ENCODE data around the gene SFMBT1.
"Not testable (repeated sequence)": the region's sequence is repeated elsewhere in the genome, so short reads cannot be mapped to it uniquely, and the experiment has no call there.

Gene SFMBT1

GRCh38 chr3:53039376-53039752 lies 6.5 kb downstream of the SFMBT1 start:
- in situ Hi-C loops (cut with HindIII; ENCODE audit: low sequenced_read_pairs): no loop called here

DNA sequence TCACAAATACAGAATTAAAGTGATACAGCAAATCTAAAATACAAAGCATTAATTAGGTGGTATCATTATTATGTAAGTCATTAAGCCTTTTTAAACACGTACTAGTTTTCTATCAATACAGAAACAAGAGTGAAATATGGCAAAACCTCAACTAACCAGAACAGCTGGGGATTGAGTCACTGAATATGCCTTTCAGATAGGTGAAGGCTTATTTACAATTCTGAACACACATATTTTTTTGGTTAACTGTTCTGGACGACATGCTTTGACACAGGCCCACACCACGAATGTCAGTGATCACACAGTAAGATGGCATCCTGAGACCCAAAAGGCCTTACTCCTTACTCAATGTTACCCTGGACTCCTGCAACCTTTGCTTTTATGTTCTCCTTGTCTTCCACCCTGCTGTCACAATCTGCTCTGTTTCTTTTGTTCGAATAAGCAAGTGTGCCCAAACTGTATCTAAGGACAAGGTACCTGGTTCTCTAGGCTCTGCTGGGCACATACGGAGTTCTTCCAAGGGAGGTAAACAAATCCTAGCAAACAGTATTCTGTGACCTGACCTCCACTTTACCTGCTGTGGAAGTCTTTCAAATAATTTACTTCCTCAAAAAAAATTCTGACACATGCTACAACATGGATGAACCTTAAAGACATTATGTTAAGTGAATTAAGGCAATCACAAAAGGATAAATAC lies 7.0 kb downstream of the SFMBT1 start:
- in situ Hi-C loops (cut with HindIII; ENCODE audit: low sequenced_read_pairs): no loop called here

DNA sequence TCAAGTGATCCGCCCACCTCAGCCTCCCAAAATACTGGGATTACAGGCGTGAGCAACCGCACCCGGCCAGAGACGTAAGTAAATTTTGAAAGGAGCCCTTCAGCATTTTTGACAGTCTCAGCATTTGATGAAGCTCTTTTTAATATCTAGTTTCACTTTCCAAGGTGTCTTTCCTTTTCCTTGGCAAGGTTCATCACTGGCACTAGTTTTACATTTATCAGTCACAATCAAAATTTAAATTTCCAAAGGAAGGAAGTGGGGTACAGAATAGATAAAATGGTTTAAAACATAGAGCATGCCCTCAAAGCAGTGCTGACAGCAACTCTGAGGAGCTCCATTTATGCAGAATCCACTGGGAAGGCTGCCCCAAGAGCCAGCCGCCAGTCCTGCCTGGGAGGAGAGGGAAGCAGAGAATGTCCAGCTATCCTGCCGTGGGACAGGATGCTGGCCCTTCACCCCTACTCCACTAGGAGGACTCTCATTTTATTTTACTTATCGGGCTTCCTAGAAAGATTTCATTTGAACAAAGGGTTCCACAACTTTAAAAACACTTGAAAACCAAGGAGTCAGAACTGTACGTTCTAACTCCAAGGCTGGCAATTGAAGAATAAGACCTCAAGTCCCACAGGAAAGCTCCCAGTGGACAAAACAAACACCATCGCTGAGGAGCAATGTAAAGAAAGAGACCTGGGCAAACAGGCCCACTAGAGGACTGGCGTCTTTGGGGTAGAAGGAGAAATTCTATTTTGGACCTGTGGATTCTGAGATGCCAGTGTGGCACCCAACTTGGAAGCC lies 9.9 kb downstream of the SFMBT1 start:
- in situ Hi-C loops (cut with HindIII; ENCODE audit: low sequenced_read_pairs): no loop called here

- in situ Hi-C loops (cut with HindIII; ENCODE audit: low sequenced_read_pairs): not testable (repeated sequence)
These were observed 10.9 kb downstream of the SFMBT1 start for GRCh38 chr3:53035018-53035417.

DNA sequence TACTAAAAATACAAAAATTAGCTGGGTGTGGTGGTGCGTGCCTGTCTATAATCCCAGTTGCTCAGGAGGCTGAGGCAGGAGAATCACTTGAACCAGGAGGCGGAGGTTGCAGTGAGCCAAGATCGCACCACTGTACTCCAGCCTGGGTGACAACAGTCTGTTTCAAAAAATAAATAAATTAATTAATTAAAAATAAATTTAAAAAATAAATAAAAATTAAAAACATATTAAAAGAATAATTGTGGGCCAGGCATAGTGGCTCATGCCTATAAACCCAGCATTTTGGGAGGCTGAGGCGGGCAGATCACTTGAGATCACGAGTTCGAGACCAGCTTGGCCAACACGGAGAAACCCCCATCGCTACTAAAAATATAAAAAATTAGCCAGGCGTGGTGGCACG lies 11.5 kb downstream of the SFMBT1 start:
- in situ Hi-C loops (cut with HindIII; ENCODE audit: low sequenced_read_pairs): not testable (repeated sequence)

DNA sequence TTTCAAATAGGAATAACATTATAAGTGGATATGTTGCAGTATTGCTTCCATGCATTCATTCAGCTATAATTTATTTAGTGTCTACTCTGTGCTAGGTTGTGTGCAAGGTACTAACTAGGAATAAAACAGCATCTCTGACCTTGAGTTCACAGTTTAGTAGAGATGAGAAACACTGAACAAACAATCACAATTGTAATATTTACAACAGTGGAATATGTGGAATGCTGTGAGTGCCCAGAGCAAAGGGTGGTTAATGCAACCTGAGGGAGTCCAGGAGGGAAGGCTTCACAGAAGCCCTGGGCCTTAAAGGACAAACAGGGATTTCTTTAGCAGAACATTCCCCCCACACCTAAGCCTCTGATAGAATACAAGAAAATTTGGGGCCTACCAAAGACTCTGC lies 13.3 kb downstream of the SFMBT1 start:
- in situ Hi-C loops (cut with HindIII; ENCODE audit: low sequenced_read_pairs): no loop called here

- in situ Hi-C loops (cut with HindIII; ENCODE audit: low sequenced_read_pairs): no loop called here
These were observed 15.0 kb downstream of the SFMBT1 start for GRCh38 chr3:53030619-53031449.

DNA sequence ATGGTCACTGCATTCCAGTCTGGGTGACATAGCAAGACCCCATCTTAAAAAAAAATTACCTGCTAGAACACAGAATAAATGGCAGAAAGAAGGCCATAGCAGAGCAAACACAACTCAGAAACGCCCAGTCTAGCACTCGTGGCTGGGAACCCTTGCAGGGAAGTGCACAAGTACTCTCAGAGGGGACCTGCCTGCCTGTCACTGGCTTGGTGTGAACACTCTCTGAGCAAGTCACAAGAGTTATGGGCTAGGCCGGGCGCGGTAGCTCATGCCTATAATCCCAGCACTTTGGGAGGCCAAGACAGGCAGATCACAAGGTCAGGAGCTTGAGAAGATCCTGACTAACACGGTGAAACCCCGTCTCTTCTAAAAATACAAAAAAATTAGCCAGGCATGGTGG lies 17.2 kb downstream of the SFMBT1 start:
- in situ Hi-C loops (cut with HindIII; ENCODE audit: low sequenced_read_pairs): no loop called here

DNA sequence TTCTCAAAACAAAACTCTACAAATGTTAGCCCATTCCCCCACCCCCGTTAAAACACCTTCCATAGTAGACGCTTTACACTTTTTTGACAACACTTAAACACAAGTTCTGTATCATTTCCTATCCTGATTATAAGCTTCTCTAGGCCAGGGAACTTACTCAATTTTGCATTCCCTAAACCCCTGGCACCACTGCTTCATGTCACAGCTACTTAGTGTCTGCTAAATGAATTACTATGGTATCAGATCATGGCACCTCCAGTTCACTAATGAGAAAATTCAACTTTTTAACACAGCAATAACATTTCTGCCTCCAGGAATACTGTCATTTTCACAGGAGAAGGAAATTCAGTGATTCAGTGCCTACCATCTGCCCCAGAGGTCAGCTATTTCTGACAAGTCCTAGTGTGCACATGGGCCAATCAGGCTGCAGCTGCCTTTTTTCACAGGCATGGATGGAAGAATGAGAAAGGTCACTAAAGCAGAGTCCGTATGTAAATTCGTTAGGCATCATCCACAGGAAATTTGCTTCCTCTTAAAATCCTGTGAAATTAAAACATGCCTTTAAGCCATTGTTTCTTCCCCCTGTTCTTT lies 18.5 kb downstream of the SFMBT1 start:
- in situ Hi-C loops (cut with HindIII; ENCODE audit: low sequenced_read_pairs): no loop called here

- in situ Hi-C loops (cut with HindIII; ENCODE audit: low sequenced_read_pairs): no loop called here
These were observed 19.3 kb downstream of the SFMBT1 start for GRCh38 chr3:53026382-53027162.

DNA sequence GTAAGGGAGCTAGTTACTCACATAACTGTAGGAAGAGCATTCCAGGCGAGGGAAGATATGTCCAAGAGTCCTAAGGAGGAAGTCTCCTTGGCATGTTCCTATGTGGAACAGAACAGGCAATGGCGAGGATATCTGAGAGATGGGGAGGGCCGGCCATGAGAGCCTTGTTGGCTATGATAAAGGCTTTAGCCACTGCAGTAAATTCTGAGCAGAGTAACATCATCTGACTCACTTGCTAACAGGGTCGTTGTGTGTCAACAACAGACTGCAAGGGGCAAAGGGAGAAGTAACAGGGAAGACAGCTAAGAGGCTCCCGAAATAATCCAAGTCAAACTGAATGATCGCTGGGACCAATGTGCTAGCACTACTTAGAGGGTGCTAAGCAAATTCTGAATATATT lies 21.6 kb downstream of the SFMBT1 start:
- in situ Hi-C loops (cut with HindIII; ENCODE audit: low sequenced_read_pairs): no loop called here

DNA sequence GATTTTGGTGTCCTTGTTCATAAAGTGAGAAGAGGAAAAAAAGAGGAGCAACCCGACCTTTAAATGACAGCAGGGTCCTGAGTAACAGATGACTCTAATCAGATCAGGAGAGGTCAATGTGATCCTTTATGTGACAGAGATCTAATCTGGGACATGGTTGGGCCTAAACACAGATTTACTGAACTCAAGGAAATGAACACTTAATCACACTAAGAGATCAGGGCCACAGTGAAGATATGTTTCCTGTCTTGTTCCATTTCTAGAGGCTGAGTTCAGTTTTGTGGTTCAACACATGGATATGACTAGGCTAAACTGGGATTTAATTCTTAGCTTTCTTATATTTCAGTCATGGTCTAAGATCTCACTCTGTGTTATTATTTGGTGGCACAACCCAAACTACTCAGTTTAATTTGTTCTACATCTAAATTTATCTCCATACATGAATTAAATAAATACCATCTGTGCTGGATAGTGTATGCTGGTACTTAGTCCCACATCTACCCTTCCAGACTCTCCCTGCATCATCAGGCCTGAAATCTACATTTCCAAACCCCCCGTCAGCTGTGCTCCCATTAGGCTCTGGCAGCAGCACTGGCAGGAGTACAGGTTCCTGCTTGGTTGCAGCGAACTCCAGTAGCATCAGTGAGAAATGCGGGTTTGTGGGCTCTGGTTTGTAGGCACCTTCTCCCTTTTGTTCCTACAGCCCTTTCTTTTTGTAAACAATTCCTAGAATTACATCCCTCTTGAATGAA lies 22.6 kb downstream of the SFMBT1 start:
- in situ Hi-C loops (cut with HindIII; ENCODE audit: low sequenced_read_pairs): no loop called here

DNA sequence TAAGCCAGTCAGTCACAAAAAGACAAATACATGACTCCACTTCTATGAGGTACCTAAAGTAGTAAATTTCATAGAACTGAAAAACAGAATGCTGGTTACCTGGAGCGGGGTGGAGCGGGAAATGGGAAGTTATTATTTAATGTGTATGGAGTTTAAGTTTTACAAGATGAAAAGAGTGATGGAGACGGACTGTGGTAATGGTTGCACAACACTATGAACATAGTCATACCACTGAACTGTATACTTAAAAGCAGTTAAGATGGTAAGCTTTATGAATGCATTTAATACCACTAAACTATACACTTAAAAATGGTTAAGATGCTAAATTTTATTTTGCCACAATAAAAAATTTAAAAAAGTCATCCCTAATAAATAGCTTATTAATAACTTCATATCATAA lies 23.2 kb downstream of the SFMBT1 start:
- in situ Hi-C loops (cut with HindIII; ENCODE audit: low sequenced_read_pairs): no loop called here

DNA sequence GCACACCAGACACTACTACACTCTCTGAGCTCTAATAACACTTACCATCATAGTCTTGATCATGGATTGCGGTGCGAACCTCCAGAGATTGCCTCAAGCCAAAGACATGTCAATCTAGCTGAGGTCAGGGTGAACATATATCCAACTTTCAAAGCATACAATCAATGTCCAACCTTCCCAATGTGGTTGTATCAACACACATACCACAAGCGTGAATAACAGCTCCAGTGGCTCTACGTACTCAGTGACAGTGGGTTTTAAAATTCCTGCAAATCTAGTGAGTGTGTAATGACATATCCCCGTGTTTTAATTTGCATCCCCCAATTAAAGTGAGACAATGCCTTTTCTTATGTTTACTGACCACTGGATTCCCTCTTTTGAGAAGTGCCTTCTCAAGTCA lies 29.6 kb downstream of the SFMBT1 start:
- in situ Hi-C loops (cut with HindIII; ENCODE audit: low sequenced_read_pairs): no loop called here

- in situ Hi-C loops (cut with HindIII; ENCODE audit: low sequenced_read_pairs): no loop called here
These were observed 34.5 kb downstream of the SFMBT1 start for GRCh38 chr3:53011324-53011723.

DNA sequence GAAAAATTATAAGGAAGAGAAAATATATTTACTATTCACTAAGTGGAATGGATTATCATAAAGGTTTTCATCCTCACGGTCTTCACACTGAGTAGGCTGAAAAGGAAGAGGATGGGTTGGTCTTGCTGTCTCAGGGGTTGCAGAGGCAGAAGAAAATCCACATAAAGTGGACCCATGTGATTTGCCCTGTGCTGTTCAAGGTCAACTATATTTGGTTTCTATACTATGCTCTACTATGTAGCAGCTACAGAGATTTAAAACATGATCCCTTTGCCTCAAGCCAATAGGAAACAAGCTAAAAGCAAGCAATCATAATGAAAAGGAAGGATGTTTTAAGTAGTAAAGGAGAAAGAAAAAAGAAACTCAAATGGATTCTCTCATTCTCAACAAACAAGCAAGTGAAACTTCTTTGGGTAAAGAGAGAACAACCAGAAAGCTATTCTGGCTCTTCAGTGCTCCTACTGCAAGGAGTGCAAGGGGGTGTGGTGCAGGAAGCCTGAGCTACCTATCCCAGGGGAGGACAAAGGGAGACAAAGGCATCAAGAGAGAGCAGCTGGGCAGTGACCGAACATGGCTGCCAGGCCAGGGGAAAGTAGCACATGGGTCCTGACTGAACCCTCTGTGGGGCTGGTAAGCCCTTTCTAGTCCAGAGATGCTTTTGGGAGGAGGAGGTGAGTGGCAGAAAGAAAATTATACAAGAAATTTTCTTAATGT lies 35.9 kb downstream of the SFMBT1 start:
- in situ Hi-C loops (cut with HindIII; ENCODE audit: low sequenced_read_pairs): no loop called here

DNA sequence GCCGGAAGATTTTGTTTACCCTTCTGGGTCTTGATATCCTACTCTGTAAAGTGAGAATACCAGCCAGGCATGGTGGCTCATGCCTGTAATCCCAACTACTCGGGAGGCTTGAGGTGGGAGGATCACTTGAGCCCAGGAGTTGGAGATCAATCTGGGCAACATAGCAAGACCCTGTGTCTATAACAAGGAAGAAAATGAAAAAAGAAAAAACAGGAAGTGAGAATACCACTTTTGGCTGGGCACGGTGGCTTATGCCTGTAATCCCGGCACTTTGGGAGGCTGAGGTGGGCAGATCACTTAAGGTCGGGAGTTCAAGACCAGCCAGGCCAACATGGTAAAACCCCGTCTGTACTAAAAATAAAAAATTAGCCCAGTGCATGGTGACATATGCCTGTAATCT lies 36.9 kb downstream of the SFMBT1 start:
- in situ Hi-C loops (cut with HindIII; ENCODE audit: low sequenced_read_pairs): no loop called here

- in situ Hi-C loops (cut with HindIII; ENCODE audit: low sequenced_read_pairs): no loop called here
These were observed 39.9 kb downstream of the SFMBT1 start for GRCh38 chr3:53005854-53006513.

DNA sequence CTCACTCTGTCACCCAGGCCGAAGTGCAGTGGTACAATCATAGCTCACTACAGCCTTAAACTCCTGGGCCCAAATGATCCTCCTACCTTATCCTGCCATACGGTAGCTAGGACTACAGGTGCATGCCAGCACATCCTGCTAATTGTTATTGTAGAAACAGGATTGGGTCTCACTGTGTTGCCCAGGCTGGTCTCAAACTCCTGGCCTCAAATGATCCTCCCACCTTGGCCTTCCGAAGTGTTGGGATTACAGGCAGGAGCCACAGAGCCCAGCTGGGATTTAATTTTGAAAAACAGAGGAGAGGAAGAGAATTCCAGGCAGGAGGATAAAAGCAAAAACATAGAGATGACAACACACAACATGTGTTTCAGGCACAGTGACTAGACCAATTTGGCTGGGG lies 40.5 kb downstream of the SFMBT1 start:
- in situ Hi-C loops (cut with HindIII; ENCODE audit: low sequenced_read_pairs): no loop called here
